ENCODE results near the gene INPP5A.

The INPP5A gene

GRCh38 chr10:132616170-132616995 lies 78.8 kb downstream of the INPP5A start:
- no peak for DNase-seq

- DNase-seq: no peak
Observed at GRCh38 chr10:132616996-132617736, 79.6 kb downstream of the INPP5A start.

- DNase-seq: no peak
Observed at GRCh38 chr10:132617737-132618052, 80.1 kb downstream of the INPP5A start.

- no peak for DNase-seq
Observed at GRCh38 chr10:132618158-132618919, 80.8 kb downstream of the INPP5A start.

- DNase-seq: no peak
Observed at GRCh38 chr10:132619927-132620326, 82.3 kb downstream of the INPP5A start.

- DNase-seq: no peak
Observed at GRCh38 chr10:132624061-132624846, 86.7 kb downstream of the INPP5A start.

- DNase-seq: no peak
Observed at GRCh38 chr10:132624847-132625471, 87.4 kb downstream of the INPP5A start.

GRCh38 chr10:132626019-132626760 lies 88.6 kb downstream of the INPP5A start:
- no peak for DNase-seq

GRCh38 chr10:132626761-132627665 lies 89.4 kb downstream of the INPP5A start:
- no peak for DNase-seq

- no peak for DNase-seq
Observed at GRCh38 chr10:132627666-132628531, 90.3 kb downstream of the INPP5A start.

- no peak for DNase-seq
Observed at GRCh38 chr10:132628966-132629900, 91.6 kb downstream of the INPP5A start.

GRCh38 chr10:132630156-132630555 lies 92.6 kb downstream of the INPP5A start:
- DNase-seq: no peak

- no peak for DNase-seq
Observed at GRCh38 chr10:132630666-132631337, 93.2 kb downstream of the INPP5A start.

- DNase-seq: no peak
Observed at GRCh38 chr10:132631338-132631735, 93.8 kb downstream of the INPP5A start.

- no peak for DNase-seq
Observed at GRCh38 chr10:132632091-132632561, 94.5 kb downstream of the INPP5A start.

- no peak for DNase-seq
Observed at GRCh38 chr10:132632851-132633684, 95.5 kb downstream of the INPP5A start.
